NCI-H1417 (cell line): ENCODE results near the gene PPP1R8.

ENCODE experiments used
- DNase-seq, 3 experiments: peaks; one replicate each; lab custom pipeline; 2025; lab: John Stamatoyannopoulos, UW

PPP1R8 gene

DNA sequence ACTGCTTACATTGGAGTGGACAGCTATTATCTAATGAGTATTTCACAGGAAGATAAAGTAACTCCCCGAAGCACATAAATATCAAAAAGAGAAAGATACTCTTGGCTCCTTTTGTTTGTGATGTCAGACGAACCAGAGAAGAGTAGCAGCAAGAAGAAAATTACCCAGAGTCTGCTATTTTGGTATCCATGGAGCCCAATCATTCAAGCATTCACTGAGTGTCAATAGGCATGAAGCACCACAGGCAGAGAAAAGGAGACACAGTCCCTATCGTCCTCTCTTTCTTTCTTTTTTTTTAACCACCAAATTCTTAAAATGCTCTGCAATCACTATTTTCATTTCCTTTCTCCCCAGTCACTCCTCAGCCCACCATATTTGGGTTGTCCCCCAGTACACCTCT lies 63.9 kb downstream of the PPP1R8 start:
- no peak for DNase-seq
